Prostate gland (tissue), 2 donors: Measurements from ENCODE around the gene EPN3.

Experiments
- CTCF ChIP-seq, 4 experiments: fragments of 200-600 bp in 2 of 4; fragments of 450-650 bp in 2 of 4; sonication (generic) in 2 of 4; IDR thresholded peaks; 1 replicate in 3 of 4; 2 replicates in 1 of 4; pipeline ENCODE4 v1.5.1; 2016 to 2019; ENCODE audit warnings: antibody characterized with exemption in 4 of 4, mild to moderate bottlenecking in 2 of 4, moderate library complexity in 2 of 4
- POLR2AphosphoS5 ChIP-seq: sonication (generic); formaldehyde crosslinking; IDR thresholded peaks from one replicate; pipeline ENCODE4 v1.6.1; 2017; ENCODE audit warnings: antibody characterized with exemption

DNA sequence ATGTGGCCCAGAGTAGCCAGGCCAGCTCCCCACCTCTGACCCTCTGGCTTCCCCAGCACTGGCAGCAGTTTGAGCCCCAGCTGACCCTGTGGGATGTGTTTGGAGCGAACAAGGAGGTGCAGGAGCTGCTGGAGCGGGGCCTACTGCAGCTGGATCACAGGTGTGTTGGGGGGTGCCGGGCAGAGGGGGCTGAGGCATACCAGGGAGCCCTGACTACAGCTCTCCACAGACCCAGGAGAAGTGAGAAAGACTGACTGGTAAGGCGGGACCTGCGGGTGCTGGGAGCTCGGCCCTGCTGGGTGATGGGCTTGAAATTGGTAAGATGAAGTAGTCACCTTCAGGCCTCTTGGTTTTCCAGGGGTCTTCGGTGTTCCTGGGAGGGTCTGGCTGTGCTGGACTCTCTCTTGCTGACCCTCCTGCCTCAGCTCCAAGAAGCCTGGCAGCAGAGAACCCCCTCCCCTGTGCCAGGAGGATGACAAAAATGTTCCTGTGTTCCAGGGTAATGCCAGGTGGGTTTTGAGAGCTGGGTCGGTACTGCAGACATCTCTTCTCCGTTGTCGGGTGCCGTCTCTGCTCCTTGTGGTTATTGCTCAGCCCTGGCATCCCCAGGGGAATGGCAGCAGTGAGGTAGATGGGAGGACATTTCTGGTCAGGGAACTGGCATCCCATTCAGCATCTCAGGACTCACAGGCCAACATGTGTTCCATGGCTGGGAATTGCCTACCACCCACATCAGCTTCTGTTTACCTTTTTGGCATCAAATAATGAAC, 48.0 kb upstream of the EPN3 start:
- no peak for TF ChIP-seq CTCF (IDR thresholded peaks at IDR 0.05)
- no peak for TF ChIP-seq POLR2AphosphoS5
